HepG2 (cell line): ENCODE measurements around the gene MED13L. TPM values are rescaled to one million over a fixed set of nuclear protein-coding genes. Genes with fewer than 3 reads are reported as not detected.

Experiments
- ATF1 ChIP-seq: IDR thresholded peaks from 2 replicates; pipeline ENCODE4 v1.6.1; 2016; ENCODE audit warnings: mild to moderate bottlenecking, control low read depth
- GATAD2A ChIP-seq: IDR thresholded peaks from 2 replicates; pipeline ENCODE4 v1.6.1; 2016
- HNRNPH1 ChIP-seq: fragments of 200-400 bp; formaldehyde crosslinking; optimal IDR thresholded peaks from 2 replicates; pipeline ENCODE3; 2017; ENCODE audit warnings: mild to moderate bottlenecking, low read depth, low read length
- HNRNPL ChIP-seq: fragments of 200-400 bp; formaldehyde crosslinking; IDR thresholded peaks from 2 replicates; pipeline ENCODE4 v1.6.1; 2017; ENCODE audit warnings: mild to moderate bottlenecking, low read depth, low read length
- HNRNPLL ChIP-seq: fragments of 200-400 bp; formaldehyde crosslinking; IDR thresholded peaks from 2 replicates; pipeline ENCODE4 v1.6.1; 2017; ENCODE audit warnings: mild to moderate bottlenecking, low read depth, low read length; ENCODE audit not compliant: poor library complexity, severe bottlenecking
- LBX2 ChIP-seq: sonication (generic); formaldehyde crosslinking; IDR thresholded peaks from 2 replicates; pipeline ENCODE4 v1.5.0; 2020; ENCODE audit warnings: missing genetic modification reagents, mild to moderate bottlenecking, borderline replicate concordance
- MTA1 ChIP-seq: sonication (generic); formaldehyde crosslinking; IDR thresholded peaks from 2 replicates; pipeline ENCODE4 v1.4.0; 2020; ENCODE audit warnings: missing genetic modification reagents, mild to moderate bottlenecking, borderline replicate concordance
- MTA3 ChIP-seq: sonication (generic); formaldehyde crosslinking; IDR thresholded peaks from 2 replicates; pipeline ENCODE4 v1.4.0; 2020; ENCODE audit warnings: missing genetic modification reagents
- ONECUT2 ChIP-seq: sonication (generic); formaldehyde crosslinking; IDR thresholded peaks from 2 replicates; pipeline ENCODE4 v1.4.0; 2020; ENCODE audit warnings: missing genetic modification reagents
- REST ChIP-seq, 2 experiments: IDR thresholded peaks; 2 replicates each; pipeline ENCODE4 v1.6.1; 2011 to 2012; ENCODE audit warnings: low read length in 2 of 2, borderline replicate concordance in 1 of 2, low read depth in 1 of 2, mild to moderate bottlenecking in 1 of 2, moderate library complexity in 1 of 2
- SMYD3 ChIP-seq: sonication (generic); formaldehyde crosslinking; IDR thresholded peaks from 2 replicates; pipeline ENCODE4 v1.8.1; 2023; ENCODE audit warnings: mild to moderate bottlenecking, missing genetic modification reagents
- SP1 ChIP-seq, 2 experiments: fragments of 450-650 bp in 1 of 2; sonication (generic) in 1 of 2; formaldehyde crosslinking in 1 of 2; IDR thresholded peaks; 2 replicates each; pipeline versions ENCODE4 v1.4.0 to v1.6.1; 2016 to 2020; ENCODE audit warnings: missing genetic modification reagents in 1 of 2
- TCF7L2 ChIP-seq: IDR thresholded peaks from 2 replicates; pipeline ENCODE4 v1.6.1; 2011; ENCODE audit warnings: mild to moderate bottlenecking, low read depth, low read length, moderate library complexity
- TEAD3 ChIP-seq: optimal IDR thresholded peaks from 2 replicates; pipeline ENCODE3; 2016; ENCODE audit warnings: borderline replicate concordance
- ZBTB25 ChIP-seq: IDR thresholded peaks from 2 replicates; pipeline ENCODE4 v1.6.1; 2018; ENCODE audit warnings: missing genetic modification reagents
- ZBTB37 ChIP-seq: sonication (generic); formaldehyde crosslinking; IDR thresholded peaks from 2 replicates; pipeline ENCODE4 v1.4.0; 2020; ENCODE audit warnings: mild to moderate bottlenecking, missing genetic modification reagents
- ZHX1 ChIP-seq: sonication (generic); formaldehyde crosslinking; IDR thresholded peaks from 2 replicates; pipeline ENCODE4 v1.8.1; 2022; ENCODE audit warnings: low read depth, mild to moderate bottlenecking, missing genetic modification reagents
- ZNF205 ChIP-seq: IDR thresholded peaks from 2 replicates; pipeline ENCODE4 v1.6.1; 2018; ENCODE audit warnings: missing biosample characterization, missing genetic modification reagents
- ZNF383 ChIP-seq: sonication (generic); formaldehyde crosslinking; IDR thresholded peaks from 2 replicates; pipeline ENCODE4 v1.4.0; 2020; ENCODE audit warnings: missing genetic modification reagents, mild to moderate bottlenecking, borderline replicate concordance
- ZNF446 ChIP-seq: sonication (generic); formaldehyde crosslinking; IDR thresholded peaks from 2 replicates; pipeline ENCODE4 v1.5.0; 2020; ENCODE audit warnings: mild to moderate bottlenecking, missing genetic modification reagents
- ZNF883 ChIP-seq: sonication (generic); formaldehyde crosslinking; IDR thresholded peaks from 2 replicates; pipeline ENCODE4 v1.5.1; 2020; ENCODE audit warnings: mild to moderate bottlenecking, missing genetic modification reagents; ENCODE audit errors: not compliant biosample characterization
- polyA plus RNA-seq, 8 experiments: library from polyadenylated mRNA; depleted of rRNA in 3 of 8; stranded (reverse) in 7 of 8; unstranded in 1 of 8; fragments of >200 nt; fragmentation: Illumina TruSeq in 4 of 8; extraction: Trizol in 4 of 8; gene quantifications; 2 replicates each; pipeline versions ENCODE4 v1.2.1 to v1.2.3, GENCODE V29; 2011 to 2016; ENCODE audit warnings: low read depth in 4 of 8, missing spikeins in 1 of 8, mixed read lengths in 1 of 8; ENCODE audit not compliant: insufficient read depth in 1 of 8
- total RNA-seq, 5 experiments: library from RNA; depleted of rRNA; stranded (reverse); fragments of >200 nt; fragmentation: Illumina TruSeq; extraction: Trizol; gene quantifications; 2 replicates each; pipeline ENCODE4 v1.2.3, GENCODE V29; 2016; ENCODE audit warnings: low read depth in 1 of 5

The MED13L gene
- total and polyA plus RNA-seq, 2 of the 13 experiments (the other 11 are each of a cell fraction or from before 2014, with no cell fraction given): 24.8 to 38.9 TPM

- no peak for TF ChIP-seq REST (IDR thresholded peaks at IDR 0.05; ENCODE audit: borderline replicate concordance in 1 of 2, low read depth in 1 of 2, low read length in 2 of 2)
- no peak for TF ChIP-seq ATF1 (CRISPR knock-in tag)
- no peak for TF ChIP-seq MTA1 (CRISPR knock-in tag)
- TF ChIP-seq ZBTB37 (CRISPR knock-in tag): no peak
- TF ChIP-seq ZNF883 (CRISPR knock-in tag): no peak
- no peak for TF ChIP-seq ZHX1
- no peak for TF ChIP-seq SP1 (IDR thresholded peaks at IDR 0.05)
- no peak for TF ChIP-seq SP1 (CRISPR knock-in tag; IDR thresholded peaks at IDR 0.05)
- no peak for TF ChIP-seq MTA3 (CRISPR knock-in tag)
- TF ChIP-seq SMYD3 (CRISPR knock-in tag): no peak
- TF ChIP-seq GATAD2A (CRISPR knock-in tag): peak; percentile 17; the same call in 1 of the 2 replicates
- TF ChIP-seq TCF7L2: no peak
- no peak for TF ChIP-seq HNRNPLL
- peak; percentile 42 for TF ChIP-seq TEAD3
- TF ChIP-seq ZBTB25 (CRISPR knock-in tag): no peak
- no peak for TF ChIP-seq HNRNPL
- TF ChIP-seq LBX2 (CRISPR knock-in tag): no peak
- TF ChIP-seq ZNF446 (CRISPR knock-in tag): no peak
- TF ChIP-seq HNRNPH1: no peak
- TF ChIP-seq ONECUT2 (CRISPR knock-in tag): no peak
- no peak for TF ChIP-seq ZNF205 (CRISPR knock-in tag)
- TF ChIP-seq ZNF383 (CRISPR knock-in tag): no peak
These were observed 122.1 kb downstream of the MED13L start (continued) for GRCh38 chr12:116155383-116155782.
